HG02798 (cell line): ENCODE results near the gene SYT8.

ENCODE experiments used
- ATAC-seq: cut with Tn5 transposase; IDR thresholded peaks from one replicate; pipeline ENCODE4 v1.9.1; 2021; ENCODE audit warnings: mild to moderate bottlenecking; ENCODE audit not compliant: unreplicated experiment, poor library complexity

SYT8 gene

DNA sequence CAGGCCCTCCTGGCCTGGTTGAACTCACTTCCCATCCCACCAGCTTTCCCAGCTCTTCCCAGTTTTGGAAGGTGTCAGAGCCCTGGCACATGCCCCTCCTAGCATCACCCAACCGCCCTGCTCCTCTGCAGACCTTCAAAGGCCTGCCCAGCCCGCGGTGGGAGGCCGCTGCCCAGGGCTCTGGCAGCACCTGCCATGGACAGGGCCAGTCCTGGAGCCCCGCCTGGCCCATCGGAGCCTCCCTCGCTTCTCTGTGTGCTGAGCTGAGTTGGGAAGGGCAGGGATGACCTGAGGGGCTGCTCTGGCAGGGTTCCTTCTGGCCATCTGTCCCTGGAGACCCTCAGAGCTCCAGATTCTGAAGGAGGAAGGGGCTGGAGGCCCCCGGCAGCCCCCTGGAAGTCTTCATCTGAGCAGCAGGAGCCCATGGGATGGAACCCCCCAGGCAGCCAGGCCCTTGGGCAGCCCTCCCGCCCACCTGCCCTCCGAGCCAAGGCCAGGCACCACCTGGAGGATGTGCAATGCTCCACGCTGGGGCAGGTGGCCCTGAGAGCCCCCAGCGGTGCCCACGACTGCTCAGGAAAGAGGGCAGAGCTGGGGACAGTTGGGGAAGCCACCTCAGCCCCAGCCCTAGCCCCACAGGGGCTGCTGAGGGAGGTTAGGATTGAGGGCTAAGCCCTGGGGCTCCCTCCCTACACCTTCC is 21.7 kb downstream of the SYT8 start:
- no peak for ATAC-seq

DNA sequence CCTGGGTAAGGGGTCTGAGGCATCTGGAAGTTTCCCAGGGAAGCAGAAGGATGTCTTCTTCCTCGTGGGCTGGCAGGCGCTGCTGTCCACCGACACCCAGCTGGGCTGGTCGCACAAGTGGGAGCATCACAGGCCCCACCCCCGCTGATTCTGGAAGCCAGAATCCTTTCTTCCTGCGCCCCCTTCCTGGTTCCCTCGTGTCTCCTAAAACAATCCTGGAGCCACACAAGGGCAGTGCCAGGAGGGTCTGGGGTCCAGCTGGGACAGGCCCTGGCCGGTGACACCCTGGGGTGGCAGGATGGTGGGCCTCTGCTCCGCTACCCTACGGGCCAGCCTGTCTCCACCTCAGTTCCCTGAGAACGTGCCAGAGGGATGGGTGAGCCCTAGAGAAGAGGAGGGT is 22.3 kb downstream of the SYT8 start:
- ATAC-seq: no peak

DNA sequence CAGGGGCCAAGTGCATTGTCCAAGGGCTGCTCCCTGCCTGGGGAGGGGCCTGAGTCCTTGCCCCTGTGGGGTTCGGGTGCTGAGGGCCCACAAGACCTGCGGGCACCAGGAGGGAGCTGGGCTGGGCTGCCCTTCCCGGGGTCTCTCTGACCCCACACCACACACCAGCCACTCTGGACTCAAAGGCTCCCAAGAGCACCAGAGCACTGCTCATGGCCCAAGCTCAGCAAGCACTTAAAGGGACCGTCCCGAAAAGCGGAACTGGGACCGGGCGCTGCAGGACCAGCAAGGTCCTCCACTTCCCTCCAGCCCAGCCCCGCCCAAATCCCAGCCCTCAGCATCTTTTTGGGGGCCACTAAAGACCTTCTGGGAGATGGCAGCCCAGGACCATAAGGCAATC is 23.4 kb downstream of the SYT8 start:
- ATAC-seq: no peak

DNA sequence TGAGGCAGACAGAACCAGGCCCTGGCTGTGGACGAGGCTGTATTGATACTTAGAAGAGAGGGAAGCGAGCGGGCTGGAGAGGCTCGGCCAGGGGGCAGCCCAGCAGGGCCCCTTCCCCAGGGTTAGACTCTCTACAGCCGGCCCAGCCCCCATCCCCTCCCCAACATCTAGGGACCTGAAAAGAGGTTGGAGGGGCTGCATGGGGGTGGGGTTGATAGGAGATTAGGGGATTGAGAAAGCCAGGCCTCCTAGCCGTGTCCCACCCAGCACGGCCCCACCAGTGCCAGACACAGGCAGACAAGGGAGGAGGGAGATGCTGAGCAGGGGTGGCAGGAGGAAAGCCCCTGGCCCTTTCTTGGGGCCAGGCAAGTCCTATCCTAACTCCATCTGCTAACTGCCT is 23.8 kb downstream of the SYT8 start:
- no peak for ATAC-seq

DNA sequence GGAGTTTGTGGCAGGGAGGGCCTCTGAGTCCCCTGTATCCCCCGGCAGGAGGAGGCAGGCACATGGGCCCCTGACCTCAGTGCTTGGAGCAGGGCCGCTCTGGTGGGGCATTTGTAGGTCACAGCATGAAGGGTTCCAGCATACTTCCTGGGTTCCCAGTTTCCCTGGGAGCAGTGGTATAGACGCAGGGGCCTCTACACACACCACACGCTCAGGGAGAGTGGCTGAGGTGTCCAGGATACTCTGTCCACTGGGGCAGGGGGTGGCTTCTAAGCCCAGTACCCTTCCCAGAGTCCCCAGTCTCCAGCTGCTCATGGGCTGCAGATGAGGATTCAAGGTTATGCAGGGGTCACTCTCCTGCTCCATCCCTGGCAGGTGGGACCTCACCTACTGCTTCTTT is 24.2 kb downstream of the SYT8 start:
- no peak for ATAC-seq

DNA sequence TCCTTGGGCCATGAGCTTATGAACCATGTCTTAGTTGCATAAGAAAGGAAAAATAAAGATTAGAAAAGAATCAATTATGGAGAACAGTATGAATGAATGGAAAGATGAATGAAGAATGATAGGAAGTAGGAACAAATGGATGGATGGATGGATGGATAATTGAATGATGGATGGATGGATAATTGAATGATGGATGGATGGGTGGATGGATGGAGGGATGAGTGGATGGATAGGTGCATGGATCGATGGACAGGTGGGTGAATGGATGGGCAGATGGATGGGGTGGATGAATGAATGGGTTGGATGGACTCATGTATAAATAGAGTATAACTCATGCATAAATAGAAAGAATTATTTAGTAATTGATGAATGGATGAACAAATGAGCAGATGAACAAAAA is 25.3 kb downstream of the SYT8 start:
- ATAC-seq: no peak

DNA sequence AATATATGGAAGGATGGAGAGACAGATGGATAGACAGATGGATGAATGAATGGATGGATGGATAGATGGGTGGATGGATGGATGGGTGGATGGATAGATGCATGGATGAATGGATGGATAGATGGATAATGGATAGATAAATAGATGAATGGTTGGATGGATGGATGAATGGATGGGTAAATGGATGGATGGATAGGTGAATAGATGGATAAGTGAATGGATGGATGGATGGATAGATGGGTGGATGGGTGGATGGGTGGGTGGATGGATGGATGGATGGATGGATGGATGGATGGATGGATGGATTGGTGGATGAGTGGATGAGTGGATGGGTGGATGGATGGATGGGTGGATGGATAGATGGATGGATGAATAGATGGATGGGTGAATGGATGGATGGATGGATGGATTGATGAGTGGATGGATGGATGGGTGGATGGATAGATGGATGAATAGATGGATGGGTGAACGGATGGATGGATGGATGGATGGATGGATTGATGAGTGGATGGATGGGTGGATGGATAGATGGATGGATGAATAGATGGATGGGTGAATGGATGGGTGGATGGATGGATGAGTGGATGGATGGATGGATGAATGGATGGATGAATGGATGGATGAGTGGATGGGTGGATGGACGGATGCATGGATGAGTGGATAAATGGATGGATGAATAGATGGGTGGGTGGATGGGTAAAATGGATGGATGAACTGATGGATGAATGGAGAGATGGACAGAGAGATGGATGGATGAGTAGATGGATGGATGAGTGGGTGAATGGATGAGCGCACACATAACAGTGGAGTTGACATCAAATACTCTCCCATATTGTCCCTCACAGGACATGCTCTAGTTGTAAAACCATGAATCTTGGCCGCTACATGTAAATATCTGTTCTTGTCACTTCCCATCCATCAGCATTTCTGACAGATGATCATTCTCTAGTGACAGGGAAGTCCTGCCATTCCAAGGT is 26.9 kb downstream of the SYT8 start:
- no peak for ATAC-seq

DNA sequence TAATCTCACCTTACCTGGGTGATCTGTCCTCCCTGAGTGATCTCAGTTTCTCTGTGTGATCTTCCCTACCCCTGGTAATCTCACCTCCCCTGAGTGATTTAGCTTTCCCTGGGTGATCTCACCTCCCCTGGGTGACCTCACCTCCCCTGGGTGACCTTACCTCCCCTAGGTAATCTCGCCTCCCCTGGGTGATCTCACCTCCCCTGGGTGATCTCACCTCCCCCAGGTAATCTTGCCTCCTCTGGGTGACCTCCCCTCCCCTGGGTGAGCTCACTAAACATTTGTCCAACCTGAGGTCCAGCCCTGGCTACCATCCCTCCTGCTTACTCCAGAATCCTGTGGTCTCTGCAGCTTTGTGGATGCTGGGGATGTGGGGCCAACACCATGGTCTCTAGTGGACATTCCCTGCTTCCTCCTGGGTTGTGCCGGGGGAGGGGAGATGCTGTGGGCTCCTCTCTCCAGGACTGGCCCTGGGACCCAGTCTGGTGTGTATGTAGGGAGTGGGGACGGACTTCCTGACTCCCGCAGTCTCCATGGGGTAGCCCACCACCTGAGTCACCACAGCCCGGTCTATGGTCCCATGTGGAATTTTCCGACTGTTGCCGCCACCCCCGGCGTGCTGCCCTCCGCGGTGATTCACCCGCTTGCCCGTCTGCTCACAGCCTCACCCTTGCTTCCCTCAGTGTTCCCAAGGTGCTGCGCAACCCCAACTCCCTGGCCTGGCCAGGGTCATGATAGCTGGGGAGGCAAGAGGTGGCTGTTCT is 28.0 kb downstream of the SYT8 start:
- no peak for ATAC-seq

DNA sequence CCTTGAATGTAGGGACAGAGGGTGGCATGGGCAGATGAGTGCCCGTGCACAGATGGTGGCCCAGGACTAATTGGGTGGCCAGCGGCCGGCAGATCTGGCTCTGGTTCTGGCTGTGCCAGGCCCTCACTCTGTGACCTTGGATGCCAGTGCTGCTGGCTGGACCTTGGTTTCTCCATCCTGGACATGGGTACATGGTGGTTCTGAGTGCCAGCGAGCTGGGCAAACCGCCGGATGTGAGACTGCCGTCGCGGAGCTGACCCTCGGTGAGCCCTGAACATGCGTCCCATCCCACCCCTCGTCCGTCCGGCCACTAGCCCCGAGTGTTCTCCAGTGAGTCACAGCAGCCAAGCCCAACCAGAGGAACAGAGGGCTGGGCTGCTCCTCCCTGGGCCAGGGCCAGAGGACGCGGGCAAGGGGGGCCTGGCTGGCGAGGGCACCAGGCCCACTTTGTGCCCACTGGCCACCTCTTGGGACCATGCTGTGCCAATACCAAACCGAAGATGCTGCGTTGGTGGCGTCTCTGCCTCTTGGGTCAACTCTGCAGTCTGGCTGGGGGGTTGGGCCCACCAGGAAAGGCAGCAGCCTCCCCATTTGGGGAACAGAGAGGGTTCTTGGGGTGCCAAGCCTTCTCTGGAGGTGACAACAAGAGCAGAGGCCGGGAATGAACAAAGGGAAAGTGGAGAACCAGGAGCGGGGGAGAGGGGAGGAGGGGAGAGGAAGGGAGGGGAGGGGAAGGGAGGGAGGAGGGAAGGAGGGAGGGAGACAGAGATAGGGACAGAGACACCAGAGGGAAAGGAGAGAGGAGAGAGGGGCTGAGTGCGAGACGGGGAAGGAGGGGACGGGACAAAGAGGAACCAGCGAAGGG is 28.8 kb downstream of the SYT8 start:
- ATAC-seq: no peak

DNA sequence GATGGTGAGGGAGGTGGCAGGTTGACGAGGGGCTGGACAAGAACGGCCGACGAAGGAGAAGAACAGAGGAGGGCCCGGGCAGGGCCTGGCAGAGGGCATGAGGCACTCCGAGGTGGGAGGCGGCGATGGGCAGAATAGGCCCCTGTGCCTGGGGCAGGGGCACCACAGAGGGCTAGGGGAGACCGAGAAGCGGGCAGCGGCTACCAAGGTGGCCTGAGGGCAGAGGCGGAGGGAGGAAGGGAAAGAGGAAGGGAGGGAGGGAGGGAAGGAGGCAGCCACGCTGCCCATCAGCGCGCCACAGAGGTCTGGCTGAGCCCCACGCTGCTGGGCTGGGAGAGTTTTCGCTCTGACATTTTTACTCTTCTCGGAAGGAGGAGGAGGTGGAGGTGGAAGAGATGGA is 29.4 kb downstream of the SYT8 start:
- ATAC-seq: no peak

DNA sequence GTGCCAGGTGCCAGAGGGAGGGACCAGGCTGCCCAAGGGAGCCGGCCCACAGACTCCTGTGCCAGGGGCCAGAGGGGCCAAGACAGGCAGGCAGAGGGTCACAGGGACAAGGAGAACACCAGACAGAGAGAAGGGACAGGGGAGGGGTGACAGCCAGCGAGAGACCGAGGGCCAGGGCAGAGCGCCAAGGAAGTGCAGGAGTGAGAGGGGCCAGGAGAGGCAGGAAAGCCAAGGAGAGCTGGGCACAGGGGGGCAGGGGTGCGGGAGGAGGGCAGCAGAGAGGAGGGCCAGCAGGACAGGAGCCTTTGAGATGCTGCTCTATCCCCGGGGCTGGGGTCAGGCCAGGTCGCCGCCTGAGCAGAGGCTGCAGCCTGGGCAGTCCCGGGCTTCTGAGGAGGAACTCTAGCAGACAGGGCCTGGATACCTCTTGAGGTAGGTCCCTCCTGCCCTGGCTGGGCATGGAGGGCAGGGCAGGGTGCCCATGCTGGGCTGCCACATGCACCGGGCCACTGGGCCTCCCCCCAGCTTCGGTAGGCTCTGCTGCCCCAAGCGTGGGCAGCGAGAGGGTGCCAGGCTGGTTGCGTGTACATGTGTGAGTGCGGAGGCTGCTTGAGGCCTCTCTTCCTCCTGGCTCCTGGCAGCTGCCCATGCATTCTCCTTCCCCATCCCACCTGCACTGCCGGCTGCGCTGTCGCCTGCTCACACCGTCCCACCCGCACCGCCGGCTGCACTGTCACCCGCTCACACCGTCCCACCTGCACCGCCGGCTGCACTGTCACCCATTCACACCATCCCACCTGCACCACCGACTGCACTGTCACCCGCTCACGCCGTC is 30.3 kb downstream of the SYT8 start:
- ATAC-seq: no peak

DNA sequence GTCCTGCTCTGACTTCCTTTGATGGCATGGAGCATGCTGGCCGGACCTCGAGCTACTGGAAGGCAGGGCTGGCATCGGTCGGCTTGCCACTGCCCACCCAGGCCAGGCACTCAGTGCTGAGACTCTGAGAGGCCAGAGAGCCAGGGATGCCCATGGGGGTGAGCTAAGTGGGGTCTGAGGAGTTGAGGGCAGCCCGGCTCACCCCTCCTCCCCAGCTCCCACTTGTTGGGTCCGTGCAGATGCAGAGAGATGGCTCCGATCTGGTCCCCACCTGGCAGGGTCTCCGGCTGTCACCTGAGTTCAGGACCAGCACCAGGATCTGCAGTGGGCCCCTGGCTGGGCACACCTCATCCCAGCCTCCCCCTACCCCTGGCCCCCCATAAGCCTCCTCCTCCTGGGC is 31.4 kb downstream of the SYT8 start:
- ATAC-seq: no peak

DNA sequence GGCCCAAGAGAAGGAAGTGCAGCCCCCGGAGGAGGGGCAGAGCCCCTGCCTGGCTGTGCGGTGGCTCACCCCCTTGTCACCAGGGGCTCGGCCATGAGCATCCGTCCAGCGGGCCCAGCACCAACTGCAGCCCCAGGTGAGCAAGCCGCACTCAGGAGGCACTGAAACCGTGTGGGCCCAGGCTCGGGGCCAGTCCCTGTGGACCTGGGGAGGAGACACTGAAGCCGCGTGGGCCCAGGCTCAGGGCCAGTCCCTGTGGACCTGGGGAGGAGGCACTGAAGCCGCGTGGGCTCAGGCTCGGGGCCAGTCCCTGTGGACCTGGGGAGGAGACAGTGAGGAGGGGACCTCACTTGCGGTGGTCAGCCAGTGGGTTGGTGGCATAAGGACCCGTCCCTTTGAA is 32.0 kb downstream of the SYT8 start:
- ATAC-seq: no peak

DNA sequence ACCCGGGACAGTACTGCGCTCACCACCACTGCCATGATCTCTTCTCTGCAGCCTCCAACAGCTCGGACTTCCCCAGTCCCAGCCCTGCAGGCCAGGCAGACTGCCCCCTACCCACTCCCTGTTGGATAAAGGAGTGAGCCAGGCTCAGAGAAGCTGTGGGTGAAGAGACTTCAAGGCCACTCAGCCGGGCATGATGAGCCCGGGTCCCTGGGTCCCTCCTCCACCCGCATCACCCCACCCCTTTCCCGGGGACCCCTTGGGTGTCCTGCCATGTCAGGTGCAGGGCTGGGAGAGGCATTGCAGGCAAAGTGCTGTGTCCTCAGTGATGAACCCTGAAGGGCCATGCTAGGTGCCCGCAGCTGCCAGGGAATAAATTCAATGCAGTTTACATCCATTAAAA is 32.6 kb downstream of the SYT8 start:
- no peak for ATAC-seq

DNA sequence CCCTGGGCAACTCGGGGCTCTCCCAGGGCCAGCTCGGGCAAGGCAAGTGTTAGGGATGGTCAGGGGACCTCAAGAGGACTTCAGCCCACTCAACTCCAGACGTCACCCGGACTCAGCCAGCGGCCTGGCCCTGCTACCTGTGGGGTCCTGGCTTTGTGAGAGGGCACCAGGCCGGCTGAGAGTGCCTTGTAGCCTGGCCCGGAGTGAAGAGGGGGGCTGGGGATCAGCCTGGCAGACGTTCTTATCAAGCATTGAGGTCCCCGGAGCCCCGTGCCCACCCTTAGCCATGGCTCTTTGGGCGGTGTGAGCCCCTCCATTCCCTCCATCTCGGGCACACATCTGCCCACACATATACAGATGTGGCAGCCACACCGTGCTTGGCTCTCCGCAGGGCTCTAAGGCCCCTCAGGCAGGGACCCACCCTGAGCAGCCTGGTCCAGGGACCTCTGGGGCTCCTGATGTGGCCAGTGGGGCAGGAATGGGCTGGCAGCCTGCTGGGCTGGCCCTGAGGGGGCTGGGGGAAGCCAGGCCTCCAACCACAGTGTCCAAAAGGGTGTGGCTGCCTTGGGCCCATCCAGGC is 33.4 kb downstream of the SYT8 start:
- no peak for ATAC-seq

DNA sequence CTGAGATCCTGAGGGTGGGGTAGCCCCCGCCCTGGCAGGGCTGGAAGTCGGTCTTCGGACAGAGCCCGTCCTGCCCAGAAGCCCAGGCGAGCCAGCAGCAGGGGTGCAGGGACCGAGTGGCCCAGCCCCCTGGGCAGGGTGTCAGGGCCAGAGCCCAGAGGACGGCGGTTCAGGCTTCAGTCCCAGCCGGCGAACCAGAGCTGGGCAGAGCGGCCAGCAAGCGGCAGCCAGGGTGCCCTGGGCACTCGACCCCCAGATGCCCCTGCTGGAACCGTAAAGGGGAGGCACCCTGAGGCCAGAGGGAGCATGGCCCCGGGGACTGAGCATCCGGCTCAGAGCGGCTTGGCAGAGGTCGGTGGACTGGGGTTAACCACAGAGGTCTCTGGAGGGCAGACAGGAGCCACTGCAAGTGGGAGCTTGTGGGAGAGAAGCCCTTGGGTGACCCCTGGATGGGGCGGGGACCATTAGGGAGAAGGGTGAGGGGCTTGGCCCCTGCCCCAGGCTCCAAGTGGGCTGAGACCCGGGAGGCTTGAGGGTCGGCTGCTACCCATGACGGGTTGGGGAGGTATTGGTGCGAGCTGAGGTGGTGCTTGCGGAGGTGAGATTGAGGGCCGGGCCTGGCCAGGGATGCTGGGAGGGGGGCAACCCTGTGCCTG is 34.0 kb downstream of the SYT8 start:
- ATAC-seq: no peak

DNA sequence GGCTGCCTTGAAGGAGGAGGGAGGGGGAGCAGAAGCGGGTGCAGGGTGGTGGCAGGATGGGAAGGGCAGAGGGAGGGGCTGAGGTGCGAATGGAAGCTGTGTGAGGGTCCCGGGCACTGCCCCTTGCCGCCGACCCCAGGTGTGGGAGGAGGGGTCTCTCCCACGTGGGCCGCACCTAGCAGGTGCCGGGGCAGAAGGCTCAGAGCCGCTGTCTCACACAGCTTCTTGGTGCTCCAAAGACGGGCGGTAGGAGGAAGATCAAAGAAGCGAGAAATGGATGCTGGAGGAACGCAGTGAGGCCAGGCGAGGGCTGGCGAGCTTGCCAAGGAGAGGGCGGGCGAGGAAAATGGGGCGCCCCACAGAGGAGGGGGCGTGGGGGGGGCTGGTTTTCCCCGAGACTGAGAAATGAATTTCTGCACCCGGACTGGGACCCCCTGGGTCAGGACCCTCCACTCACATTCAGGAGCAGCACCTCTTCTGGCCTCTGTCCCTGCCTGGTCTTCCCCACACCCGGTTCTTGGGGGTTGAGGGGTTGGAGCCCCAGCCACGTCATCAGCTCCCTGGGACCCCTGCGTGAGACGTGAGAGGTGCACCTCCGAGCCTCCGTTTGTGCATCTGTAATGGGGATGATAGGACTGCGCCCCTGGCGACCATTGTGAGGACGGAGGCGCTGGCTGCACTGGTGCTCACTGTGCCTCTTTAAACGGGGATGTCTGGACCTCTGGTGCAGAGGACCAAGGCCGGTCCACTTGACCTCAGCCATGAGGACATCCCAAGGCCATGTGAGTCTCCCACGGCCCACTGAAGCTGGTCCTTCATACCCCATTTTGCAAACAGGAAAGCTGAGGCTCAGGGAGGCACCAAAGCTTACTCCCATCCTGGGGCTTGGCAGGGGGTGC is 34.9 kb downstream of the SYT8 start:
- ATAC-seq: no peak
